BLaER1 treated with 17β-estradiol and CSF1 and Interleukin-3, amounts not matched to agents 10 nM and 100 nM (cell line): ENCODE data around the gene CFAP300.

Experiments
- H3K27ac ChIP-seq, 11 experiments: shearing (Covaris generic); formaldehyde crosslinking; 2 replicates each; pipeline ENCODE4 v1.8.1; 2022
- H3K27me3 ChIP-seq, 11 experiments: shearing (Covaris generic); formaldehyde crosslinking; 2 replicates each; pipeline ENCODE4 v1.8.1; 2022
- H3K36me3 ChIP-seq, 11 experiments: shearing (Covaris generic); formaldehyde crosslinking; 2 replicates each; pipeline ENCODE4 v1.8.1; 2022
- H3K4me1 ChIP-seq, 10 experiments: shearing (Covaris generic); formaldehyde crosslinking; 2 replicates each; pipeline ENCODE4 v1.8.1; 2022
- H3K4me2 ChIP-seq, 11 experiments: shearing (Covaris generic); formaldehyde crosslinking; 2 replicates each; pipeline ENCODE4 v1.8.1; 2022
- H3K4me3 ChIP-seq, 10 experiments: shearing (Covaris generic); formaldehyde crosslinking; 2 replicates each; pipeline ENCODE4 v1.8.1; 2022
- H3K9ac ChIP-seq, 11 experiments: shearing (Covaris generic); formaldehyde crosslinking; 2 replicates each; pipeline ENCODE4 v1.8.1; 2022
- H3K9me3 ChIP-seq, 11 experiments: shearing (Covaris generic); formaldehyde crosslinking; replicated peaks in 1 of 11; 2 replicates each; pipeline ENCODE4 v1.8.1; 2022
- H4K20me1 ChIP-seq, 11 experiments: shearing (Covaris generic); formaldehyde crosslinking; 2 replicates each; pipeline ENCODE4 v1.8.1; 2022
- Cebpa-rat ChIP-seq, 11 experiments: shearing (Covaris generic); IDR thresholded peaks; 2 replicates each; pipeline ENCODE4 v1.8.1; 2022

Gene CFAP300

GRCh38 chr11:102108734-102109440 lies 61.6 kb downstream of the CFAP300 start:
- H3K27me3 ChIP-seq: peaks cover 3 to 99% (median 25%) of the 10 kb centered on the region in 11 experiments; a peak in 16 of 22 replicates
- H3K9ac ChIP-seq: no peak overlapping the region
- H4K20me1 ChIP-seq: peaks cover 0 to 28% (median 0%) of the 10 kb centered on the region in 11 experiments; a peak in 4 of 22 replicates
- H3K27ac ChIP-seq: no peak overlapping the region
- no peaks in the 10 kb centered on the region for H3K36me3 ChIP-seq
- H3K4me3 ChIP-seq: peak overlapping the region in 2 of 10 experiments; percentile 72 to 89; a peak in 4 of 20 replicates
- H3K9me3 ChIP-seq: no peaks in the 10 kb centered on the region
- H3K4me1 ChIP-seq: peaks cover 0 to 29% (median 17%) of the 10 kb centered on the region in 10 experiments; a peak in 16 of 20 replicates
- no peak for TF ChIP-seq Cebpa-rat (IDR thresholded peaks at IDR 0.05)
- peak overlapping the region in 9 of 11 experiments; percentile 72 to 98 (median 93); a peak in 15 of 22 replicates for H3K4me2 ChIP-seq

GRCh38 chr11:102109896-102110760 lies 62.9 kb downstream of the CFAP300 start, which contains the start of gene YAP1:
TSS of gene YAP1 (plus strand) at chr11:102110447. CDS start at chr11:102110849, 402 bp downstream.
- H3K27ac ChIP-seq: peak within 1 kb of the TSS in 6 of 11 experiments; percentile 45 to 77 (median 75); a peak in 13 of 22 replicates
- peak within 1 kb of the TSS; percentile 72 to 98 (median 91) for H3K4me2 ChIP-seq
- H3K36me3 ChIP-seq: no peaks in the 10 kb centered on the region
- H4K20me1 ChIP-seq: peaks cover 0 to 28% (median 0%) of the 10 kb centered on the region in 11 experiments; a peak in 4 of 22 replicates
- H3K9me3 ChIP-seq: no peaks in the 10 kb centered on the region
- peaks cover 3 to 99% (median 25%) of the 10 kb centered on the region in 11 experiments; a peak in 16 of 22 replicates for H3K27me3 ChIP-seq
- no peak for TF ChIP-seq Cebpa-rat (IDR thresholded peaks at IDR 0.05)
- H3K9ac ChIP-seq: peak within 1 kb of the TSS; percentile 34 to 86 (median 65)
- H3K4me3 ChIP-seq: peak within 1 kb of the TSS; percentile 61 to 89 (median 73)
- peaks cover 0 to 29% (median 17%) of the 10 kb centered on the region in 10 experiments; a peak in 16 of 20 replicates for H3K4me1 ChIP-seq

- H3K9ac ChIP-seq: peak overlapping the region; percentile 34 to 86 (median 65)
- peaks cover 0 to 31% (median 0%) of the 10 kb centered on the region in 11 experiments; a peak in 4 of 22 replicates for H4K20me1 ChIP-seq
- peaks cover 0 to 29% (median 17%) of the 10 kb centered on the region in 10 experiments; a peak in 16 of 20 replicates for H3K4me1 ChIP-seq
- H3K4me3 ChIP-seq: peak overlapping the region; percentile 61 to 89 (median 73)
- H3K27ac ChIP-seq: peak overlapping the region in 6 of 11 experiments; percentile 45 to 77 (median 75); a peak in 12 of 22 replicates
- H3K4me2 ChIP-seq: peak overlapping the region; percentile 72 to 98 (median 91)
- no peak for TF ChIP-seq Cebpa-rat (IDR thresholded peaks at IDR 0.05)
- H3K27me3 ChIP-seq: peaks cover 3 to 99% (median 25%) of the 10 kb centered on the region in 11 experiments; a peak in 16 of 22 replicates
- no peaks in the 10 kb centered on the region for H3K9me3 ChIP-seq
- peaks cover 0 to 5% (median 0%) of the 10 kb centered on the region in 11 experiments; a peak in 1 of 22 replicates for H3K36me3 ChIP-seq
Measured at GRCh38 chr11:102110761-102111010, 63.4 kb downstream of the CFAP300 start.

- Histone ChIP-seq H3K27ac (peak overlapping the region in 6 of 11 experiments; percentile 45 to 77 (median 75); a peak in 12 of 22 replicates), H3K4me3 (peak overlapping the region; percentile 61 to 89 (median 73))
- no peak for TF ChIP-seq Cebpa-rat (IDR thresholded peaks at IDR 0.05)
Measured at GRCh38 chr11:102111011-102111786, 64.0 kb downstream of the CFAP300 start.

GRCh38 chr11:102111787-102112508 lies 64.7 kb downstream of the CFAP300 start:
- H3K36me3 ChIP-seq: peaks cover 0 to 13% (median 0%) of the 10 kb centered on the region in 11 experiments; a peak in 1 of 22 replicates
- H3K27me3 ChIP-seq: peaks cover 3 to 99% (median 25%) of the 10 kb centered on the region in 11 experiments; a peak in 16 of 22 replicates
- TF ChIP-seq Cebpa-rat (IDR thresholded peaks at IDR 0.05): no peak
- H3K9ac ChIP-seq: peak overlapping the region in 4 of 11 experiments; percentile 60 to 86 (median 82); a peak in 9 of 22 replicates
- peak overlapping the region; percentile 72 to 98 (median 91) for H3K4me2 ChIP-seq
- H3K4me1 ChIP-seq: peaks cover 0 to 29% (median 17%) of the 10 kb centered on the region in 10 experiments; a peak in 16 of 20 replicates
- H4K20me1 ChIP-seq: peaks cover 0 to 32% (median 0%) of the 10 kb centered on the region in 11 experiments; a peak in 4 of 22 replicates
- no peaks in the 10 kb centered on the region for H3K9me3 ChIP-seq
- H3K27ac ChIP-seq: peak overlapping the region in 4 of 11 experiments; percentile 45 to 54 (median 49); a peak in 8 of 22 replicates
- peak overlapping the region; percentile 61 to 89 (median 73) for H3K4me3 ChIP-seq

More at GRCh38 chr11:102111011-102111786, 64.0 kb downstream of the CFAP300 start:
- Histone ChIP-seq H3K36me3 (peaks cover 0 to 10% (median 0%) of the 10 kb centered on the region in 11 experiments; a peak in 1 of 22 replicates), H3K9me3 (no peaks in the 10 kb centered on the region), H3K4me1 (peaks cover 0 to 29% (median 17%) of the 10 kb centered on the region in 10 experiments; a peak in 16 of 20 replicates), H4K20me1 (peaks cover 0 to 32% (median 0%) of the 10 kb centered on the region in 11 experiments; a peak in 4 of 22 replicates), H3K27me3 (peaks cover 3 to 99% (median 25%) of the 10 kb centered on the region in 11 experiments; a peak in 16 of 22 replicates), H3K4me2 (peak overlapping the region; percentile 72 to 98 (median 91)), H3K9ac (peak overlapping the region; percentile 34 to 86 (median 65))

DNA sequence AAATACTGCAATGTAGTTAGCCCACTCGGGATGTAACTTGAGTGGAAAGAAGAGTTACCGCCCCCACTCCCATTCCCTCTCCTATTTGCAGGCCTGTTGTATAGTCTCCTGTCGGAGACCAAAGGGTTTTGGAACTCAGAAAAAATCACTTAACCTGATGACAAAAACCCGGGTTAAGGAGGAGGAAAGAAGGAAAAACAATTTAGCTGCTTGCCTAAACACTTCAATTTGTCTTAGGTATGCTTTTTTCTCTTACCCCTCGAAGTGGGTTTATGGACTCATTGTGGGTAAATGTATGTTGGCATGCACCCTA lies 65.2 kb downstream of the CFAP300 start:
- Histone ChIP-seq H3K27me3 (peaks cover 3 to 99% (median 25%) of the 10 kb centered on the region in 11 experiments; a peak in 16 of 22 replicates), H3K27ac (no peak overlapping the region), H3K9ac (0 out of 22 replicates have a peak overlapping the region, but pooled peaks of 1 of the 11 experiments have one; percentile 83), H3K4me3 (peak overlapping the region in 6 of 10 experiments; percentile 68 to 89 (median 74); a peak in 7 of 20 replicates), H3K4me1 (peaks cover 2 to 32% (median 20%) of the 10 kb centered on the region in 10 experiments; a peak in 19 of 20 replicates), H3K9me3 (no peaks in the 10 kb centered on the region), H3K36me3 (peaks cover 0 to 13% (median 0%) of the 10 kb centered on the region in 11 experiments; a peak in 1 of 22 replicates), H4K20me1 (peaks cover 0 to 32% (median 0%) of the 10 kb centered on the region in 11 experiments; a peak in 3 of 22 replicates), H3K4me2 (peak overlapping the region in 9 of 11 experiments; percentile 72 to 98 (median 91); a peak in 16 of 22 replicates)
- TF ChIP-seq Cebpa-rat (IDR thresholded peaks at IDR 0.05): no peak

GRCh38 chr11:102114032-102114431 lies 66.8 kb downstream of the CFAP300 start:
- H3K36me3 ChIP-seq: peaks cover 0 to 13% (median 0%) of the 10 kb centered on the region in 11 experiments; a peak in 1 of 22 replicates
- TF ChIP-seq Cebpa-rat (IDR thresholded peaks at IDR 0.05): no peak
- H3K27me3 ChIP-seq: peaks cover 3 to 98% (median 25%) of the 10 kb centered on the region in 11 experiments; a peak in 15 of 22 replicates
- no peak overlapping the region for H3K27ac ChIP-seq
- peaks cover 5 to 38% (median 27%) of the 10 kb centered on the region in 10 experiments; a peak in 19 of 20 replicates for H3K4me1 ChIP-seq
- no peaks in the 10 kb centered on the region for H3K9me3 ChIP-seq
- H3K4me3 ChIP-seq: no peak overlapping the region
- no peak overlapping the region for H3K4me2 ChIP-seq
- H3K9ac ChIP-seq: no peak overlapping the region
- peaks cover 0 to 30% (median 0%) of the 10 kb centered on the region in 11 experiments; a peak in 3 of 22 replicates for H4K20me1 ChIP-seq
